K562 (cell line): ENCODE measurements around the gene CHD5. TPM values are rescaled to one million over a fixed set of nuclear protein-coding genes. Genes with fewer than 3 reads are reported as not detected.

ENCODE experiments used
- ASH1L ChIP-seq: fragments of 450-650 bp; IDR thresholded peaks from 2 replicates; pipeline ENCODE4 v1.6.1; 2018; ENCODE audit warnings: borderline replicate concordance, mild to moderate bottlenecking, low read depth; ENCODE audit not compliant: partially characterized antibody
- BHLHE40 ChIP-seq: IDR thresholded peaks from 2 replicates; pipeline ENCODE4 v1.6.1; 2011; ENCODE audit warnings: low read length, improper control_type of control experiment
- COPS2 ChIP-seq: fragments of 450-650 bp; conservative IDR thresholded peaks from 2 replicates; pipeline ENCODE4 v1.6.1; 2016; ENCODE audit warnings: mild to moderate bottlenecking, moderate library complexity
- FOS ChIP-seq: IDR thresholded peaks from 3 replicates; pipeline ENCODE4 v1.6.1; 2011; ENCODE audit not compliant: insufficient read length; ENCODE audit errors: extremely low read depth
- HMG20B ChIP-seq: fragments of 250-450 bp; sonication (Bioruptor Pico); IDR thresholded peaks from 2 replicates; pipeline ENCODE4 v1.5.0; 2021; ENCODE audit warnings: mild to moderate bottlenecking
- MCM3 ChIP-seq: fragments of 450-650 bp; IDR thresholded peaks from 2 replicates; pipeline ENCODE4 v1.6.1; 2016
- MTF1 ChIP-seq: fragments of 250-450 bp; sonication (Bioruptor Pico); IDR thresholded peaks from 2 replicates; pipeline ENCODE4 v1.9.0; 2021; ENCODE audit warnings: moderate library complexity, mild to moderate bottlenecking, inconsistent platforms, borderline replicate concordance
- NR2C1 ChIP-seq, 2 experiments: fragments of 450-650 bp; IDR thresholded peaks; 2 replicates each; pipeline ENCODE4 v1.6.1; 2017; ENCODE audit warnings: mild to moderate bottlenecking in 2 of 2, antibody characterized with exemption in 1 of 2, inconsistent platforms in 1 of 2, missing compliant biosample characterization in 1 of 2, missing genetic modification characterization in 1 of 2
- OTX1 ChIP-seq: fragments of 450-650 bp; formaldehyde crosslinking; IDR thresholded peaks from 2 replicates; pipeline ENCODE4 v1.4.0; 2022; ENCODE audit warnings: mild to moderate bottlenecking
- PYGO2 ChIP-seq: fragments of 450-650 bp; IDR thresholded peaks from 2 replicates; pipeline ENCODE4 v1.6.1; 2016; ENCODE audit warnings: mild to moderate bottlenecking, missing genetic modification characterization, moderate library complexity, missing compliant biosample characterization
- RHOXF2B ChIP-seq: fragments of 250-450 bp; sonication (Bioruptor Pico); conservative IDR thresholded peaks from 2 replicates; pipeline ENCODE4 v1.5.1; 2021
- RNF2 ChIP-seq: sonication (generic); IDR thresholded peaks from 2 replicates; pipeline ENCODE4 v1.6.1; 2016
- RUNX1 ChIP-seq: sonication (generic); IDR thresholded peaks from 2 replicates; pipeline ENCODE4 v1.6.1; 2016; ENCODE audit warnings: antibody characterized with exemption, low read depth
- TRIM28 ChIP-seq: fragments of 450-650 bp; IDR thresholded peaks from 2 replicates; pipeline ENCODE4 v1.6.1; 2017
- XRCC3 ChIP-seq: fragments of 450-650 bp; IDR thresholded peaks from 2 replicates; pipeline ENCODE4 v1.6.1; 2017; ENCODE audit warnings: mild to moderate bottlenecking, moderate library complexity
- ZNF12 ChIP-seq: sonication (generic); formaldehyde crosslinking; IDR thresholded peaks from 2 replicates; pipeline ENCODE4 v1.4.0; 2020; ENCODE audit warnings: mild to moderate bottlenecking, missing genetic modification reagents
- ZNF212 ChIP-seq: fragments of 450-650 bp; formaldehyde crosslinking; IDR thresholded peaks from 2 replicates; pipeline ENCODE4 v1.4.0; 2020; ENCODE audit warnings: mild to moderate bottlenecking
- ZNF263 ChIP-seq: sonication (generic); formaldehyde crosslinking; IDR thresholded peaks from 2 replicates; pipeline ENCODE4 v1.8.0; 2022; ENCODE audit warnings: mild to moderate bottlenecking, missing genetic modification reagents, borderline replicate concordance
- ZNF507 ChIP-seq: conservative IDR thresholded peaks from 2 replicates; pipeline ENCODE4 v1.6.1; 2017; ENCODE audit warnings: missing genetic modification characterization, missing compliant biosample characterization
- polyA plus RNA-seq, 8 experiments: library from polyadenylated mRNA; depleted of rRNA in 4 of 8; stranded (reverse) in 5 of 8; unstranded in 3 of 8; fragments of >200 nt; fragmentation: Nextera tagmentation in 2 of 8; fragmentation: Illumina TruSeq in 1 of 8; extraction: Ambion mirVana in 2 of 8; extraction: Trizol in 1 of 8; gene quantifications; 2 replicates each; pipeline versions ENCODE4 v1.2.1 to v1.2.3, GENCODE V29; 2011 to 2014; ENCODE audit warnings: inconsistent platforms in 1 of 8, missing spikeins in 1 of 8
- total RNA-seq, 7 experiments: library from RNA; depleted of rRNA in 6 of 7; stranded (reverse); fragments of >200 nt in 6 of 7; fragmentation: Illumina TruSeq in 2 of 7; extraction: Trizol in 2 of 7; gene quantifications; 2 replicates each; pipeline versions ENCODE4 v1.2.1 to v1.2.3, GENCODE V29; 2011 to 2021; ENCODE audit warnings: low replicate concordance in 1 of 7
- TF ChIP-seq, protein P1 (sequence below): fragments of 450-650 bp; IDR thresholded peaks from 2 replicates; pipeline ENCODE4 v1.6.1; 2016; ENCODE audit warnings: mild to moderate bottlenecking
- TF ChIP-seq, protein P2 (sequence below): fragments of 200-800 bp; sonication (Bioruptor generic); IDR thresholded peaks from 2 replicates; pipeline ENCODE4 v1.6.1; 2017; ENCODE audit warnings: missing genetic modification characterization, missing compliant biosample characterization
- TF ChIP-seq, protein P3 (sequence below): IDR thresholded peaks from 2 replicates; pipeline ENCODE4 v1.6.1; 2016; ENCODE audit warnings: missing genetic modification characterization, missing compliant biosample characterization
- TF ChIP-seq, protein P4 (sequence below), 3 experiments: fragments of 200-800 bp in 1 of 3; sonication (Bioruptor generic) in 1 of 3; sonication (generic) in 1 of 3; formaldehyde crosslinking in 1 of 3; IDR thresholded peaks; 2 replicates each; pipeline versions ENCODE4 v1.6.1 to v1.8.0; 2016 to 2022; ENCODE audit warnings: mild to moderate bottlenecking in 2 of 3, missing compliant biosample characterization in 2 of 3, missing genetic modification characterization in 2 of 3, missing genetic modification reagents in 1 of 3

The CHD5 gene
- total and polyA plus RNA-seq, 9 of the 15 experiments (the other 6 are each of a cell fraction or from before 2014, with no cell fraction given): 0.03 to 0.52 (median 0.11) TPM; not detected in 2

DNA sequence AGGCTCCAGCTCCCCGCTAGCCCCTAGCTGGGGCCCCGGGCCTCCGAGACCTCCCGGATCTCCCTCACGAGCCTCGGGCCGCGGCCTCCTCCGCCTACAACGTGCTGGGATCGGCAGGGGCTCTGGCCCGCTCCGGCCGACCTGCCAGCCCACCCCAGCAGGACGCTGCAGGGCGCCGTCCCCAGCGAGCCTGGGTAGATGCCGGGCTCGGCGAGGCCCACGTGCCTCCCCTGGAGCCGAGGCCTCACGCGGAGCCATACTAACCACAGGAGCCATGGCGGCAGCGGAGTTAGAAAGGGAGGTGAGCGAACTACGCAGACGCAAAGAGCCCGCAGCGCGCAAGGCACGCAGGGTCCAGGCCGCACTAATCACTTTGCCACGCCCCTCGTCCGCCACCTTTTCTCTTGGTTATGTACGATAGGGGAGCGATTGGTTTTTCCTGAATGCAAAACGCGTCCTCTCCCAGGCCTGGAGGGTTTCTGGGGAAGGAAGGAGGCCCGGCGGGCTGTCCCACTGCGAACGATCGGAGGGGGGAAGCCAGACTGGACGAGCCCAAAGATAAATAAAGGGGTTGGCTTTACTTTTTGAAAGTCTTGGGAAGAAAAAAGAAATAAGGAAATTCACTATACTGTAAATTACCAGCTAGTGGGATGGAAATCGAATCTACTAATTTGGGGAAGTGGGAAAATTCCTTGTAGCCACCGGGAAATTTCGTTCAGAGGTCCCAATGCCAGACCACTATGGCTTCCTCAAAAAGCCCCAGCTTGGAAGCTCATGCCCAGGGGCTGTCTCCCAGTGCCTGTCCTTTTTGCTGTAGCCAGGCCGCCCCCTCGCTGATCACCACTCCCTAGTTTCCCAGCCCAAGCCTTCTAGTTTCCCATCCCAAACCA is 19.4 kb upstream of the CHD5 start, which contains the start of gene RPL22 (continued):
- TF ChIP-seq, protein P1, sequence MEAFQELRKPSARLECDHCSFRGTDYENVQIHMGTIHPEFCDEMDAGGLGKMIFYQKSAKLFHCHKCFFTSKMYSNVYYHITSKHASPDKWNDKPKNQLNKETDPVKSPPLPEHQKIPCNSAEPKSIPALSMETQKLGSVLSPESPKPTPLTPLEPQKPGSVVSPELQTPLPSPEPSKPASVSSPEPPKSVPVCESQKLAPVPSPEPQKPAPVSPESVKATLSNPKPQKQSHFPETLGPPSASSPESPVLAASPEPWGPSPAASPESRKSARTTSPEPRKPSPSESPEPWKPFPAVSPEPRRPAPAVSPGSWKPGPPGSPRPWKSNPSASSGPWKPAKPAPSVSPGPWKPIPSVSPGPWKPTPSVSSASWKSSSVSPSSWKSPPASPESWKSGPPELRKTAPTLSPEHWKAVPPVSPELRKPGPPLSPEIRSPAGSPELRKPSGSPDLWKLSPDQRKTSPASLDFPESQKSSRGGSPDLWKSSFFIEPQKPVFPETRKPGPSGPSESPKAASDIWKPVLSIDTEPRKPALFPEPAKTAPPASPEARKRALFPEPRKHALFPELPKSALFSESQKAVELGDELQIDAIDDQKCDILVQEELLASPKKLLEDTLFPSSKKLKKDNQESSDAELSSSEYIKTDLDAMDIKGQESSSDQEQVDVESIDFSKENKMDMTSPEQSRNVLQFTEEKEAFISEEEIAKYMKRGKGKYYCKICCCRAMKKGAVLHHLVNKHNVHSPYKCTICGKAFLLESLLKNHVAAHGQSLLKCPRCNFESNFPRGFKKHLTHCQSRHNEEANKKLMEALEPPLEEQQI: no peak
- TF ChIP-seq, protein P2, sequence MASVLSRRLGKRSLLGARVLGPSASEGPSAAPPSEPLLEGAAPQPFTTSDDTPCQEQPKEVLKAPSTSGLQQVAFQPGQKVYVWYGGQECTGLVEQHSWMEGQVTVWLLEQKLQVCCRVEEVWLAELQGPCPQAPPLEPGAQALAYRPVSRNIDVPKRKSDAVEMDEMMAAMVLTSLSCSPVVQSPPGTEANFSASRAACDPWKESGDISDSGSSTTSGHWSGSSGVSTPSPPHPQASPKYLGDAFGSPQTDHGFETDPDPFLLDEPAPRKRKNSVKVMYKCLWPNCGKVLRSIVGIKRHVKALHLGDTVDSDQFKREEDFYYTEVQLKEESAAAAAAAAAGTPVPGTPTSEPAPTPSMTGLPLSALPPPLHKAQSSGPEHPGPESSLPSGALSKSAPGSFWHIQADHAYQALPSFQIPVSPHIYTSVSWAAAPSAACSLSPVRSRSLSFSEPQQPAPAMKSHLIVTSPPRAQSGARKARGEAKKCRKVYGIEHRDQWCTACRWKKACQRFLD (CRISPR knock-in tag): peak; percentile 56; the same call in 1 of the 2 replicates
- TF ChIP-seq ZNF212 (no peak), NR2C1 (IDR thresholded peaks at IDR 0.05) (no peak), NR2C1 (tag; IDR thresholded peaks at IDR 0.05) (no peak; the same call in 1 of the 2 replicates), ASH1L (peak; percentile 74), RHOXF2B (no peak), FOS (no peak), RUNX1 (no peak), MTF1 (no peak), XRCC3 (no peak), RNF2 (peak; percentile 87), PYGO2 (tag) (no peak), ZNF507 (tag) (no peak), ZNF12 (CRISPR knock-in tag) (no peak; the same call in 1 of the 2 replicates), BHLHE40 (peak; percentile 92), COPS2 (no peak), TRIM28 (no peak; the same call in 1 of the 2 replicates), OTX1 (peak; percentile 87; the same call in 1 of the 2 replicates), ZNF263 (CRISPR knock-in tag) (peak; percentile 55), MCM3 (no peak), HMG20B (CRISPR knock-in tag) (no peak)
- TF ChIP-seq, protein P3, sequence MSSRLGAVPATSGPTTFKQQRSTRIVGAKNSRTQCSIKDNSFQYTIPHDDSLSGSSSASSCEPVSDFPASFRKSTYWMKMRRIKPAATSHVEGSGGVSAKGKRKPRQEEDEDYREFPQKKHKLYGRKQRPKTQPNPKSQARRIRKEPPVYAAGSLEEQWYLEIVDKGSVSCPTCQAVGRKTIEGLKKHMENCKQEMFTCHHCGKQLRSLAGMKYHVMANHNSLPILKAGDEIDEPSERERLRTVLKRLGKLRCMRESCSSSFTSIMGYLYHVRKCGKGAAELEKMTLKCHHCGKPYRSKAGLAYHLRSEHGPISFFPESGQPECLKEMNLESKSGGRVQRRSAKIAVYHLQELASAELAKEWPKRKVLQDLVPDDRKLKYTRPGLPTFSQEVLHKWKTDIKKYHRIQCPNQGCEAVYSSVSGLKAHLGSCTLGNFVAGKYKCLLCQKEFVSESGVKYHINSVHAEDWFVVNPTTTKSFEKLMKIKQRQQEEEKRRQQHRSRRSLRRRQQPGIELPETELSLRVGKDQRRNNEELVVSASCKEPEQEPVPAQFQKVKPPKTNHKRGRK (tag): no peak
- TF ChIP-seq, protein P4, sequence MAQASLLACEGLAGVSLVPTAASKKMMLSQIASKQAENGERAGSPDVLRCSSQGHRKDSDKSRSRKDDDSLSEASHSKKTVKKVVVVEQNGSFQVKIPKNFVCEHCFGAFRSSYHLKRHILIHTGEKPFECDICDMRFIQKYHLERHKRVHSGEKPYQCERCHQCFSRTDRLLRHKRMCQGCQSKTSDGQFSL (CRISPR knock-in tag; IDR thresholded peaks at IDR 0.05): peak; percentile 80; the same call in 1 of the 2 replicates
- TF ChIP-seq, protein P4 (tag; IDR thresholded peaks at IDR 0.05): no peak
